ENCODE data around the gene EVI5. TPM values are rescaled to one million over a fixed set of nuclear protein-coding genes. Genes with fewer than 3 reads are reported as not detected.

Gene EVI5
- total RNA-seq, 2 donors from 2014 or later, result 20.8 to 29.0 TPM

GRCh38 chr1:92459871-92460320 lies 325.0 kb downstream of the EVI5 start:
- no peak overlapping the region for H3K4me3 ChIP-seq (ENCODE audit: low read length)
- H3K27me3 ChIP-seq (ENCODE audit: control insufficient read depth, insufficient read depth, low read length, poor library complexity, severe bottlenecking), result no peaks in the 10 kb centered on the region
- H3K9ac ChIP-seq (ENCODE audit: extremely low read depth, low read length, poor library complexity, severe bottlenecking), result no peak overlapping the region
- no peak overlapping the region for H3K27ac ChIP-seq (ENCODE audit: low read depth, low read length)
- peaks cover 4% of the 10 kb centered on the region for H3K4me1 Mint-ChIP-seq
- H3K4me3 Mint-ChIP-seq, result no peak overlapping the region
- H3K36me3 ChIP-seq (ENCODE audit: control insufficient read depth, insufficient read depth, low read length), result no peaks in the 10 kb centered on the region
- 91 to 100% methylated on average over 2 to 4 of the region's 4 CpGs for WGBS, 2 experiments (ENCODE audit: insufficient coverage in 1 of 2, insufficient read length in 1 of 2)
- H3K36me3 Mint-ChIP-seq (ENCODE audit: low read depth), result no peaks in the 10 kb centered on the region
- no peaks in the 10 kb centered on the region for H3K4me1 ChIP-seq (ENCODE audit: control insufficient read depth, insufficient read depth, low read length)
- H3K27ac Mint-ChIP-seq, result no peak overlapping the region
- H3K9me3 Mint-ChIP-seq, result no peaks in the 10 kb centered on the region
- TF ChIP-seq, protein P1, sequence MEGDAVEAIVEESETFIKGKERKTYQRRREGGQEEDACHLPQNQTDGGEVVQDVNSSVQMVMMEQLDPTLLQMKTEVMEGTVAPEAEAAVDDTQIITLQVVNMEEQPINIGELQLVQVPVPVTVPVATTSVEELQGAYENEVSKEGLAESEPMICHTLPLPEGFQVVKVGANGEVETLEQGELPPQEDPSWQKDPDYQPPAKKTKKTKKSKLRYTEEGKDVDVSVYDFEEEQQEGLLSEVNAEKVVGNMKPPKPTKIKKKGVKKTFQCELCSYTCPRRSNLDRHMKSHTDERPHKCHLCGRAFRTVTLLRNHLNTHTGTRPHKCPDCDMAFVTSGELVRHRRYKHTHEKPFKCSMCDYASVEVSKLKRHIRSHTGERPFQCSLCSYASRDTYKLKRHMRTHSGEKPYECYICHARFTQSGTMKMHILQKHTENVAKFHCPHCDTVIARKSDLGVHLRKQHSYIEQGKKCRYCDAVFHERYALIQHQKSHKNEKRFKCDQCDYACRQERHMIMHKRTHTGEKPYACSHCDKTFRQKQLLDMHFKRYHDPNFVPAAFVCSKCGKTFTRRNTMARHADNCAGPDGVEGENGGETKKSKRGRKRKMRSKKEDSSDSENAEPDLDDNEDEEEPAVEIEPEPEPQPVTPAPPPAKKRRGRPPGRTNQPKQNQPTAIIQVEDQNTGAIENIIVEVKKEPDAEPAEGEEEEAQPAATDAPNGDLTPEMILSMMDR (conservative IDR thresholded peaks at IDR 0.05), result no peak
- H3K27me3 Mint-ChIP-seq (ENCODE audit: insufficient read depth), result no peaks in the 10 kb centered on the region
- H3K9me3 ChIP-seq (ENCODE audit: control insufficient read depth, low read length), result no peaks in the 10 kb centered on the region
- DNase-seq, result no peak

Other genes with a start within 250 kb of the EVI5 start
- 1,000 to 10,000 TPM in 1 of 2 donors, 100 to 1,000 TPM in 1; 963 to 1,201 TPM for gene RPL5, start 46.9 kb upstream of the EVI5 start, total RNA-seq
- gene DIPK1A, start 176.4 kb upstream of the EVI5 start, total RNA-seq, result 1 to 10 TPM; 4.0 to 6.6 TPM

All from endodermal cell (in vitro differentiated cells).